ENCODE results near the gene KRT8. TPM values are rescaled to one million over a fixed set of nuclear protein-coding genes. Genes with fewer than 3 reads are reported as not detected.

The KRT8 gene
- total RNA-seq, 1 donor: 5.4 TPM

GRCh38 chr12:52917800-52918199 lies 12.9 kb upstream of the KRT8 start:
- TF ChIP-seq CTCF (IDR thresholded peaks at IDR 0.05; ENCODE audit: insufficient read depth, low read length): no peak
- no peak for DNase-seq (ENCODE audit: low read depth)
- no peak overlapping the region for H3K4me3 ChIP-seq (ENCODE audit: low read depth, low read length)

GRCh38 chr12:52916216-52916615 lies 11.3 kb upstream of the KRT8 start:
- TF ChIP-seq CTCF (IDR thresholded peaks at IDR 0.05; ENCODE audit: insufficient read depth, low read length): no peak
- H3K4me3 ChIP-seq (ENCODE audit: low read depth, low read length): no peak overlapping the region
- DNase-seq (ENCODE audit: low read depth): no peak

- DNase-seq (ENCODE audit: low read depth): no peak
Observed at GRCh38 chr12:52915637-52916036, 10.8 kb upstream of the KRT8 start.

GRCh38 chr12:52914576-52915121 lies 9.8 kb upstream of the KRT8 start:
- H3K4me3 ChIP-seq (ENCODE audit: low read depth, low read length): no peak overlapping the region
- TF ChIP-seq CTCF (IDR thresholded peaks at IDR 0.05; ENCODE audit: insufficient read depth, low read length): no peak
- DNase-seq (ENCODE audit: low read depth): no peak

More at GRCh38 chr12:52915637-52916036, 10.8 kb upstream of the KRT8 start:
- TF ChIP-seq CTCF (IDR thresholded peaks at IDR 0.05; ENCODE audit: insufficient read depth, low read length): no peak
- H3K4me3 ChIP-seq (ENCODE audit: low read depth, low read length): no peak overlapping the region

- H3K4me3 ChIP-seq (ENCODE audit: low read depth, low read length): no peak overlapping the region
- no peak for TF ChIP-seq CTCF (IDR thresholded peaks at IDR 0.05; ENCODE audit: insufficient read depth, low read length)
- no peak for DNase-seq (ENCODE audit: low read depth)
Observed at GRCh38 chr12:52913431-52913821, 8.6 kb upstream of the KRT8 start.

GRCh38 chr12:52912711-52913430 lies 8.0 kb upstream of the KRT8 start:
- DNase-seq (ENCODE audit: low read depth): no peak
- TF ChIP-seq CTCF (IDR thresholded peaks at IDR 0.05; ENCODE audit: insufficient read depth, low read length): no peak

More at GRCh38 chr12:52912711-52913430, 8.0 kb upstream of the KRT8 start:
- H3K4me3 ChIP-seq (ENCODE audit: low read depth, low read length): no peak overlapping the region
